GM12878 (cell line): ENCODE data around the gene CLEC2B. TPM values are rescaled to one million over a fixed set of nuclear protein-coding genes. Genes with fewer than 3 reads are reported as not detected.

Experiments
- ATAC-seq: fragments of 200-7000 bp; cut with Tn5 transposase; 3 replicates; pipeline ENCODE4 v1.9.1; 2020; ENCODE audit warnings: mild to moderate bottlenecking, moderate library complexity
- BruUV-seq: library from RNA; stranded (reverse); fragments of 400-500 nt; replicated peaks from 2 replicates; lab custom pipeline; 2021; lab: Mats Ljungman, UMichigan
- CTCF ChIA-PET: fragments of 300-600 bp; sonication (Branson Sonifier 250); formaldehyde crosslinking; extraction: SDS; loops from one replicate; lab custom pipeline; 2021; ENCODE audit warnings: inconsistent platforms; lab: Yijun Ruan, JAX
- POLR2A ChIA-PET: fragments of 350-600 bp; formaldehyde crosslinking; extraction: SDS; loops from one replicate; lab custom pipeline; 2021; ENCODE audit warnings: inconsistent platforms; lab: Charles Lee
- RAD21 ChIA-PET: fragments of 300-600 bp; sonication (Branson Sonifier 250); formaldehyde crosslinking; loops from one replicate; lab custom pipeline; 2023; ENCODE audit warnings: antibody characterized with exemption; ENCODE audit not compliant: unreplicated experiment; lab: Charles Lee
- SMC1A ChIA-PET: fragments of 300-600 bp; sonication (Branson Sonifier 250); formaldehyde crosslinking; loops from one replicate; lab custom pipeline; 2023; ENCODE audit not compliant: unreplicated experiment, uncharacterized antibody; lab: Charles Lee
- DNase-seq: peaks from one replicate; pipeline ENCODE4 v3.0.0-alpha.2; 2011; ENCODE audit warnings: low read depth, low spot score
- FAIRE-seq: peaks from 3 replicates; lab custom pipeline; 2011; peaks lifted over from hg19 to GRCh38; lab: Jason Lieb, UNC
- H2AFZ ChIP-seq: 2 replicates; pipeline ENCODE4 v1.6.0; 2011; ENCODE audit warnings: low read depth, low read length, control low read depth; ENCODE audit not compliant: control insufficient read depth
- H3K27ac ChIP-seq: 2 replicates; pipeline ENCODE4 v1.5.1; 2011; ENCODE audit warnings: control low read depth; ENCODE audit not compliant: control insufficient read depth, insufficient read depth
- H3K27me3 ChIP-seq, 2 experiments: replicated peaks in 1 of 2; 2 replicates each; pipeline versions ENCODE4 v1.6.0 to v1.6.1; 2011; ENCODE audit warnings: low read length in 1 of 2; ENCODE audit not compliant: control insufficient read depth in 2 of 2, insufficient read depth in 2 of 2
- H3K36me3 ChIP-seq, 2 experiments: 2 replicates each; pipeline ENCODE4 v1.5.1; 2011; ENCODE audit warnings: low read length in 1 of 2; ENCODE audit not compliant: control insufficient read depth in 2 of 2, insufficient read depth in 2 of 2
- H3K4me1 ChIP-seq: 2 replicates; pipeline ENCODE4 v1.6.1; 2011; ENCODE audit warnings: mild to moderate bottlenecking, low read length, moderate library complexity, mixed read lengths; ENCODE audit not compliant: control insufficient read depth, insufficient read depth
- H3K4me2 ChIP-seq: 2 replicates; pipeline ENCODE4 v1.6.0; 2011; ENCODE audit warnings: control low read depth; ENCODE audit not compliant: control insufficient read depth, insufficient read depth
- H3K4me3 ChIP-seq: fragments of 200-600 bp; sonication (generic); 2 replicates; pipeline ENCODE4 v1.5.1; 2016
- H3K79me2 ChIP-seq: 2 replicates; pipeline ENCODE4 v1.6.0; 2011; ENCODE audit warnings: low read length; ENCODE audit not compliant: control insufficient read depth, insufficient read depth
- H3K9ac ChIP-seq: 2 replicates; pipeline ENCODE4 v1.8.0; 2011; ENCODE audit warnings: low read length, control low read depth, mixed read lengths; ENCODE audit not compliant: control insufficient read depth, insufficient read depth
- H3K9me3 ChIP-seq: replicated peaks from 3 replicates; pipeline ENCODE4 v1.5.1; 2011; ENCODE audit warnings: mild to moderate bottlenecking, low read length; ENCODE audit not compliant: control insufficient read depth, insufficient read depth
- H4K20me1 ChIP-seq: 2 replicates; pipeline ENCODE4 v1.6.0; 2011; ENCODE audit not compliant: control insufficient read depth, insufficient read depth
- CREB1 ChIP-seq: IDR thresholded peaks from 2 replicates; pipeline ENCODE4 v1.6.1; 2012; ENCODE audit warnings: low read depth, mild to moderate bottlenecking, inconsistent platforms
- CREM ChIP-seq: IDR thresholded peaks from 2 replicates; pipeline ENCODE4 v1.6.1; 2014; ENCODE audit warnings: antibody characterized with exemption, low read depth
- KDM1A ChIP-seq: fragments of 200-600 bp; sonication (generic); IDR thresholded peaks from 2 replicates; pipeline ENCODE4 v1.6.1; 2016; ENCODE audit warnings: borderline replicate concordance
- WGBS: methylation state at CpG from one replicate; pipeline ENCODE4 v1.1.6; 2016; ENCODE audit warnings: low lambda C conversion rate; ENCODE audit not compliant: insufficient replicate concordance, insufficient coverage; ENCODE audit errors: missing lambda C conversion rate; 5-methylcytosine and 5-hydroxymethylcytosine counted together
- in situ Hi-C: fragments of 300-500 bp; cut with MboI; formaldehyde crosslinking; loops from 9 replicates; pipeline ENCODE4 v1.14.3; 2018; ENCODE audit warnings: mixed read lengths
- intact Hi-C: fragments of 100-400 bp; cut with micrococcal nuclease; formaldehyde crosslinking; loops from one replicate; pipeline ENCODE4 v1.14.2; 2022; ENCODE audit not compliant: unreplicated experiment
- polyA plus RNA-seq, 11 experiments: library from polyadenylated mRNA; depleted of rRNA in 4 of 11; unstranded in 6 of 11; stranded (reverse) in 5 of 11; fragments of >200 nt; fragmentation: Nextera tagmentation in 4 of 11; fragmentation: Illumina TruSeq in 1 of 11; extraction: Ambion mirVana in 4 of 11; extraction: Trizol in 1 of 11; gene quantifications; 1 replicate in 1 of 11; 2 replicates in 10 of 11; pipeline versions ENCODE4 v1.2.1 to v1.2.3, GENCODE V29; 2011 to 2016; ENCODE audit warnings: inconsistent platforms in 2 of 11, missing spikeins in 2 of 11, low read depth in 1 of 11
- total RNA-seq, 4 experiments: library from RNA; depleted of rRNA in 3 of 4; stranded (reverse); fragments of >200 nt in 3 of 4; fragmentation: Illumina TruSeq in 1 of 4; extraction: Trizol in 1 of 4; gene quantifications; 2 replicates each; pipeline versions ENCODE4 v1.2.1 to v1.2.3, GENCODE V29; 2013 to 2021
- TF ChIP-seq, protein P1 (sequence below): fragments of 450-650 bp; IDR thresholded peaks from 2 replicates; pipeline ENCODE4 v1.6.1; 2016; ENCODE audit warnings: mild to moderate bottlenecking, moderate library complexity, borderline replicate concordance

Gene CLEC2B
- total and polyA plus RNA-seq, 10 of the 15 experiments (the other 5 are each of a cell fraction or from before 2014, with no cell fraction given), result 7.1 to 21.6 (median 12.0) TPM

- ChIA-PET SMC1A (interaction anchor here (0.6 to 2.1 kb wide), 6 partner anchors 8 to 122 kb away, joined by 3 to 6 read pairs (median 4); partner anchors contain the start of gene CLEC2A), RAD21 (interaction anchor here (1.8 kb wide), 1 partner anchor 122 kb away, joined by 6 read pairs; no protein-coding TSS in a partner anchor), CTCF (interaction anchor here (0.5 to 1.1 kb wide), 3 partner anchors 24 to 245 kb away, joined by 3 to 4 read pairs (median 3); no protein-coding TSS in a partner anchor), POLR2A (no interaction called here)
- Histone ChIP-seq H3K36me3 (no peaks in the 10 kb centered on the region), H3K9me3 (no peaks in the 10 kb centered on the region), H3K4me2 (no peak overlapping the region), H3K27ac (no peak overlapping the region), H3K27me3 (no peaks in the 10 kb centered on the region), H3K79me2 (peaks cover 6% of the 10 kb centered on the region), H3K9ac (no peak overlapping the region), H4K20me1 (no peaks in the 10 kb centered on the region), H3K4me3 (no peak overlapping the region), H2AFZ (no peak overlapping the region), H3K4me1 (no peaks in the 10 kb centered on the region)
- intact Hi-C loops (no loop called here), in situ Hi-C loops (no loop called here)
- BruUV-seq, result no TSS peak
- TF ChIP-seq CREM (peak; percentile 31; the same call in 1 of the 2 replicates), CREB1 (peak; percentile 55; the same call in 1 of the 2 replicates), KDM1A (no peak)
- TF ChIP-seq, protein P1, sequence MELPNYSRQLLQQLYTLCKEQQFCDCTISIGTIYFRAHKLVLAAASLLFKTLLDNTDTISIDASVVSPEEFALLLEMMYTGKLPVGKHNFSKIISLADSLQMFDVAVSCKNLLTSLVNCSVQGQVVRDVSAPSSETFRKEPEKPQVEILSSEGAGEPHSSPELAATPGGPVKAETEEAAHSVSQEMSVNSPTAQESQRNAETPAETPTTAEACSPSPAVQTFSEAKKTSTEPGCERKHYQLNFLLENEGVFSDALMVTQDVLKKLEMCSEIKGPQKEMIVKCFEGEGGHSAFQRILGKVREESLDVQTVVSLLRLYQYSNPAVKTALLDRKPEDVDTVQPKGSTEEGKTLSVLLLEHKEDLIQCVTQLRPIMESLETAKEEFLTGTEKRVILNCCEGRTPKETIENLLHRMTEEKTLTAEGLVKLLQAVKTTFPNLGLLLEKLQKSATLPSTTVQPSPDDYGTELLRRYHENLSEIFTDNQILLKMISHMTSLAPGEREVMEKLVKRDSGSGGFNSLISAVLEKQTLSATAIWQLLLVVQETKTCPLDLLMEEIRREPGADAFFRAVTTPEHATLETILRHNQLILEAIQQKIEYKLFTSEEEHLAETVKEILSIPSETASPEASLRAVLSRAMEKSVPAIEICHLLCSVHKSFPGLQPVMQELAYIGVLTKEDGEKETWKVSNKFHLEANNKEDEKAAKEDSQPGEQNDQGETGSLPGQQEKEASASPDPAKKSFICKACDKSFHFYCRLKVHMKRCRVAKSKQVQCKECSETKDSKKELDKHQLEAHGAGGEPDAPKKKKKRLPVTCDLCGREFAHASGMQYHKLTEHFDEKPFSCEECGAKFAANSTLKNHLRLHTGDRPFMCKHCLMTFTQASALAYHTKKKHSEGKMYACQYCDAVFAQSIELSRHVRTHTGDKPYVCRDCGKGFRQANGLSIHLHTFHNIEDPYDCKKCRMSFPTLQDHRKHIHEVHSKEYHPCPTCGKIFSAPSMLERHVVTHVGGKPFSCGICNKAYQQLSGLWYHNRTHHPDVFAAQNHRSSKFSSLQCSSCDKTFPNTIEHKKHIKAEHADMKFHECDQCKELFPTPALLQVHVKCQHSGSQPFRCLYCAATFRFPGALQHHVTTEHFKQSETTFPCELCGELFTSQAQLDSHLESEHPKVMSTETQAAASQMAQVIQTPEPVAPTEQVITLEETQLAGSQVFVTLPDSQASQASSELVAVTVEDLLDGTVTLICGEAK, result no peak
- FAIRE-seq (no peak), DNase-seq (no peak), ATAC-seq (no peak)
- 90% methylated on average over 3 of the region's 3 CpGs for WGBS
Observed at GRCh38 chr12:9872162-9872561, 3.0 kb upstream of the CLEC2B start.
